Lung microvascular endothelial cell (primary cell): ENCODE data around the gene MDP1. TPM values are rescaled to one million over a fixed set of nuclear protein-coding genes. Genes with fewer than 3 reads are reported as not detected.

Experiments
- total RNA-seq: library from RNA; depleted of rRNA; stranded (reverse); fragments of >200 nt; gene quantifications from 2 replicates; pipeline ENCODE4 v1.2.1, GENCODE V29; 2014

Gene MDP1
- total RNA-seq, 1 donor from 2014 or later: 13.7 TPM

Other genes with a start within 250 kb of the MDP1 start
- 9.4 and 9.5 TPM in 2 replicates for gene DHRS4L2, start 227.1 kb downstream of the MDP1 start, total RNA-seq
- gene CARMIL3, start 164.1 kb downstream of the MDP1 start, total RNA-seq: under 0.01 TPM in 1 of 2 replicates, not detected in the other
- not detected in 2 replicates for gene CPNE6, start 144.5 kb downstream of the MDP1 start, total RNA-seq
- gene PCK2, start 121.8 kb downstream of the MDP1 start, total RNA-seq: 7.6 and 9.7 TPM in 2 replicates
- 59.9 and 77.8 TPM in 2 replicates for gene DCAF11, start 101.3 kb downstream of the MDP1 start, total RNA-seq
- 1.1 and 1.6 TPM in 2 replicates for gene NRL, start 101.1 kb downstream of the MDP1 start, total RNA-seq
- gene FITM1, start 85.4 kb downstream of the MDP1 start, total RNA-seq: 0.20 and 0.44 TPM in 2 replicates
- gene PSME1, start 79.9 kb downstream of the MDP1 start, total RNA-seq: 114 TPM in 2 replicates
- gene EMC9, start 74.5 kb downstream of the MDP1 start, total RNA-seq: 13.9 and 20.4 TPM in 2 replicates
- 114 and 139 TPM in 2 replicates for gene PSME2, start 69.5 kb downstream of the MDP1 start, total RNA-seq
- 21.1 and 23.2 TPM in 2 replicates for gene RNF31, start 68.6 kb downstream of the MDP1 start, total RNA-seq
- gene IRF9, start 54.8 kb downstream of the MDP1 start, total RNA-seq: 41.6 and 42.9 TPM in 2 replicates
- 1.1 and 1.2 TPM in 2 replicates for gene REC8, start 44.0 kb downstream of the MDP1 start, total RNA-seq
- 24.4 and 25.7 TPM in 2 replicates for gene IPO4, start 27.2 kb downstream of the MDP1 start, total RNA-seq
- 30.5 and 46.2 TPM in 2 replicates for gene TM9SF1, start 20.6 kb downstream of the MDP1 start, total RNA-seq
- not detected in 2 replicates for gene TSSK4, start 10.4 kb downstream of the MDP1 start, total RNA-seq
- 12.2 and 16.3 TPM in 2 replicates for gene CHMP4A, start 2.6 kb downstream of the MDP1 start, total RNA-seq
- 193 and 210 TPM in 2 replicates for gene NEDD8, start 16.3 kb upstream of the MDP1 start, total RNA-seq
- 87.6 and 109 TPM in 2 replicates for gene GMPR2, start 16.9 kb upstream of the MDP1 start, total RNA-seq
- gene TINF2, start 26.6 kb upstream of the MDP1 start, total RNA-seq: 34.9 and 63.5 TPM in 2 replicates
- gene TGM1, start 47.1 kb upstream of the MDP1 start, total RNA-seq: under 0.01 and 0.20 TPM in 2 replicates
- 11.8 and 17.3 TPM in 2 replicates for gene RABGGTA, start 55.5 kb upstream of the MDP1 start, total RNA-seq
- 6.3 and 8.7 TPM in 2 replicates for gene DHRS1, start 83.7 kb upstream of the MDP1 start, total RNA-seq
- 15.7 and 20.4 TPM in 2 replicates for gene NOP9, start 83.8 kb upstream of the MDP1 start, total RNA-seq
- 1.3 and 2.6 TPM in 2 replicates for gene CIDEB, start 91.9 kb upstream of the MDP1 start, total RNA-seq
- 2.0 and 2.8 TPM in 2 replicates for gene LTB4R2, start 94.1 kb upstream of the MDP1 start, total RNA-seq
- gene LTB4R, start 95.4 kb upstream of the MDP1 start, total RNA-seq: 2.0 and 2.2 TPM in 2 replicates
- gene ADCY4, start 119.0 kb upstream of the MDP1 start, total RNA-seq: 34.9 and 60.1 TPM in 2 replicates
- gene RIPK3, start 123.9 kb upstream of the MDP1 start, total RNA-seq: 0.60 and 0.65 TPM in 2 replicates
- 0.60 and 0.87 TPM in 2 replicates for gene NFATC4, start 152.1 kb upstream of the MDP1 start, total RNA-seq
- gene NYNRIN, start 182.9 kb upstream of the MDP1 start, total RNA-seq: 1.4 and 4.1 TPM in 2 replicates
- 0.20 and 0.22 TPM in 2 replicates for gene CBLN3, start 213.6 kb upstream of the MDP1 start, total RNA-seq
- gene KHNYN, start 213.9 kb upstream of the MDP1 start, total RNA-seq: 30.3 and 45.8 TPM in 2 replicates
- 6.5 and 7.3 TPM in 2 replicates for gene SDR39U1, start 226.7 kb upstream of the MDP1 start, total RNA-seq